COR-L47 (cell line): ENCODE measurements around the gene RPS28.
"Not testable (repeated sequence)": the region's sequence is repeated elsewhere in the genome, so short reads cannot be mapped to it uniquely, and the experiment has no call there.

ENCODE experiments used
- DNase-seq: peaks from one replicate; lab custom pipeline; 2025; lab: John Stamatoyannopoulos, UW

RPS28 gene

GRCh38 chr19:8320564-8321066 is 681 bp upstream of the RPS28 start:
- no peak for DNase-seq

DNA sequence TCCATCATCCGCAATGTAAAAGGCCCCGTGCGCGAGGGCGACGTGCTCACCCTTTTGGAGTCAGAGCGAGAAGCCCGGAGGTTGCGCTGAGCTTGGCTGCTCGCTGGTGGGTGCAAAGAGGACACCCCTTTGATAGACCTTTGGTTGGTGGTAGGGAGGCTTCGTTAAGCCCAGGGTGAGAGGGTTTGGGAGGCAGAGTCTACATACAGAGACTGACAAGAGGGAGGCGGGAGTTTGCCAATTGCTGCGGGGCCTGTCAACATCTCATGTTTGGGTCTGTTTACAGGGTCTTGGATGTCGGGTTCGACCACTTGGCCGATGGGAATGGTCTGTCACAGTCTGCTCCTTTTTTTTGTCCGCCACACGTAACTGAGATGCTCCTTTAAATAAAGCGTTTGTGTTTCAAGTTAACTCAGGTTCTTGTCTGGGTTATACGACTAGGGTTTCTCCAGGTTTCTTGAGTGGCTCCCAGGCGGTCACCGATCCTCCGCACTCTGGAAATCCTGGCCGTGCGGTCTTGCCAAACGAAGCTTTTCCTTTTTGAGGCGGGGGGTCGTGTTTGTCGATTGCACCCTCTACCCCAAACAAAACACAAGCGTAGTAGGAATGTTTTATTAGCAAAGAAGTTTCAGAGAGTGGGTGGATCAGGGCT is 816 bp downstream of the RPS28 start:
- no peak for DNase-seq

GRCh38 chr19:8322638-8322997 is 1.3 kb downstream of the RPS28 start:
- DNase-seq, result no peak

DNA sequence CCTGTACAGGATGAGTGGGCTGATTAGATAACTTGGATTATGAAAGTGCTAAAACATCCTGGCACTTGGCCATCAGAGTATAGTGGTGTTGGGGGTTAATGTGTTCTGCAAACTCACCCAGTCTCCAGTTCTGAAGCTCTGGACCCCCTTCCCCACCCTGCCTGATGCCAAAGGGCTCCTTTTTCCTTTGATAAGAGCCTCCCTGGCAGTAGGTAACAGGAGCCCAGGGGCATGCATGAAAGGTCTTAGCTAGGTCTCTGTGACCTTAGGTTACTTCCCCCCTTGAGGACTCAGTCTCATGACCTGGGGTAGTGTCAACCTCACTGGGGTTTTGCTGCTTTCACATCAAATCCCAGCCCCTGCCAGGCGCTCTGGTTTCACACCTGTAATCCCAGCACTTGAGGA is 2.5 kb downstream of the RPS28 start:
- no peak for DNase-seq

DNA sequence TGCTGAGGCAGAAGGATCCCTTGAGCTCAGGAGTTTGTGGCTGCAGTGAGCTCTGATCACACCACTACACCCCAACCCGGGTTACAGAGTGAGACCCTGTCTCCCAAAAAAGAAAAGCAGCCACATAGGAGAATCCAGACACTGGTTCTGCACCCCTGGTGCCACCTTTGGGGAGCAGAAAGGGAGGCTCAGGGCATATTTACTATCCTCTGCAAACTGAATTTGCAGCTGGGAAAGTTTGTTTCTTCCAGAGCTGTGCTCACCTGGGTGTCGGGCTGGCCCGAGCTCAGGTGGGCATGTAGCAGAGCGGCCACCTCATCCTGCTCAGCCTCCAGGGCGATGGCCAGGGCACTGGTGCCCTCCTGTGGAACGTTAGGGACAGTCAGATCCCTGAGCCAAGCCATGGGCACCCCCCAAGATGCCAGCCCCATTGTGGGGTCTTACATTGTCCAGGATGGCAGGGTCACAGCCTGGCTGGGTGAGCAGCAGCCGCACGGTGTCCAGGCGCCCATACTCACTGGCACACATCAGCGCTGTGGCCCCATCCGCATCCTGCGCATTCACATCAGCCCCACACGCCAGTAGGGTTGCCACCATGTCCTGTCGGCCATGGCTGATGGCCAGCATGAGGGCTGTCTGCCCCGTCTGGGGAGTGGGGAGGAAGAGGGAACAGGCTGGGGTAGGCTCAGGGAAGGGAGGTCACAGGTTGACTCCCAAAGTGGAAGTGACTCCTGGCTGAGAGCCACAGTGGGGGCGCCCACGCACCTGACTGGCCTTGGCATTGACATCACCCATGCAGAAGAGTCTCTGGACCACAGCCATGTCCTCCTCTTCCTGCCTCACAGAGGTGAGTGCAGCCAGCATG is 3.1 kb downstream of the RPS28 start:
- no peak for DNase-seq

- no peak for DNase-seq
Observed at GRCh38 chr19:8325454-8325853, 4.2 kb downstream of the RPS28 start.

- DNase-seq, result no peak
Observed at GRCh38 chr19:8329996-8330395, 8.7 kb downstream of the RPS28 start.

- no peak for DNase-seq
Observed at GRCh38 chr19:8331263-8331845, 10.1 kb downstream of the RPS28 start.

DNA sequence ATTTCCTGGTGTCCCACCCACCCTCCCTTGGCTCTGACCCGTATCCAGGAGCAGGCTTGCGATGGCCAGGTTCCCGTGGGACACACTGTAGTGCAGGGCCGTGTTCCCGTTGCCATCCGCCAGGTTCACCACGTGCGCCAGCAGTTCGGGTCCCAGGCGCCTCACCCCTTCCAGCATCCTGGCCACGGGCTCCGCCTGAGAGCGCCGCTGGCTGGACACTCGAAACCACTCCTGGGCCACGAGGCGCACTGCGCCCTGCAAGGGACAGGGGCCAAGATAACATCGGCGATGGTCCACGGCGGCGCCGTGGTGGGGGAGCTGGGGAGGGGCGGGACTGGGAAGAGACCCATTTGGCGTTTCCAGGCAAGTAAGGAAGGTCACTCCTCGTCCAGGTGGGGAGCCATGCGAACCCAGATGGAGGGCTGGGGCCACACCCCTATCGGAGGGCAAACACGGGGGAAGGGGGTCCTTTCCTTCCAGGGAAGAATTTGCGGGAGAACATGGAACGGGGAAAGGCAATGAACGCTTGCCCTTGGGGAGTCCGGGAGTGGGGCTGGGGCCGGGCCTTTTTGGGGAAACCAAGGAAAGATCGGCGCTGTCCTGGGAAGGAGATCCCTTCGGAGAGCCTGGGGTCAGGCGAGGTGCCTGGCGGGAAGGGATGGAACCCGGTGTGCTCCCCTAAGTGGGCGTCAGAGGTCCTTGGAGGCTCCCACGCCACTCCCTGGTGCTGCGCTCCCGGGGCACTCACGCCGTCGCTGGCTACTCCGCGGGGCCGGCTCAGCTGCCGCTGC is 11.9 kb downstream of the RPS28 start:
- no peak for DNase-seq

- DNase-seq, result peak; percentile 31
Observed at GRCh38 chr19:8333767-8334457, 12.6 kb downstream of the RPS28 start.

- peak; percentile 65 for DNase-seq
Observed at GRCh38 chr19:8334458-8335342, 13.4 kb downstream of the RPS28 start.

GRCh38 chr19:8335343-8336071 is 14.2 kb downstream of the RPS28 start:
- DNase-seq, result peak; percentile 63

GRCh38 chr19:8336072-8336569 is 14.8 kb downstream of the RPS28 start:
- no peak for DNase-seq

- no peak for DNase-seq
Observed at GRCh38 chr19:8336660-8337059, 15.4 kb downstream of the RPS28 start.

- DNase-seq, result no peak
Observed at GRCh38 chr19:8337728-8338127, 16.4 kb downstream of the RPS28 start.

DNA sequence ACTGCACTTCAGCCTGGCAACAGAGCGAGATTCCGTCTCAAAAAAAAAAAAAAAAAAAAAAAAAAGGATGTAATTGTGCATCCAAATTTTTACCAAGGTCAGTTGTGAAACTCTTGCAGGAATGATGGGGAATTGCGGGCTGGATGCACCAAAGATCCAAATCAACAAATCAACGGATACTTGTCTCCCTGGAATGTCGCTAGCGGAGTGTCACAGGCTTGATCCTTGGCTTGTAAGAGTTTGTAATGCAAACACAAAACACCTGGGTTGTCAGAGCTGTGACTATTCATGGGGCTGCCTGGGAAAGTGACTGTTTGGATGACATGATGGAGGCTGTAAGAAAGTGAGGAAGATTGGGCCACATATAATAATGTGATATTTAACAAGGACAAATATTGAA is 17.5 kb downstream of the RPS28 start:
- no peak for DNase-seq

GRCh38 chr19:8340341-8341096 is 19.2 kb downstream of the RPS28 start:
- no peak for DNase-seq

- not testable (repeated sequence) for DNase-seq
Observed at GRCh38 chr19:8341504-8341903, 20.2 kb downstream of the RPS28 start.

GRCh38 chr19:8342316-8342683 is 21.0 kb downstream of the RPS28 start:
- DNase-seq, result no peak
